Measurements from ENCODE around the gene FAM187B. TPM values are rescaled to one million over a fixed set of nuclear protein-coding genes. Genes with fewer than 3 reads are reported as not detected.
A peak's percentile ranks its signal among the peaks of the same experiment; 100 is the strongest.

FAM187B gene
- total RNA-seq, 1 experiment from 2014 or later, result not detected

- intact Hi-C loops (cut with micrococcal nuclease), result no loop called here
These were observed 50.9 kb downstream of the FAM187B start for GRCh38 chr19:35177377-35178274.

GRCh38 chr19:35176181-35176570, 52.4 kb downstream of the FAM187B start:
- Histone ChIP-seq H3K9ac (ENCODE audit: low read length) (no peak overlapping the region), H3K27ac (ENCODE audit: low read depth, low read length) (no peak overlapping the region), H3K9me2 (ENCODE audit: insufficient read depth) (no peaks in the 10 kb centered on the region), H3K27me3 (ENCODE audit: insufficient read depth, low read length) (no peaks in the 10 kb centered on the region), H3K4me1 (ENCODE audit: control insufficient read depth in 1 of 2, insufficient read depth in 2 of 2, low read length in 2 of 2) (peaks cover 5 to 24% of the 10 kb centered on the region in 2 experiments; a peak in 2 of 4 replicates), H3K4me3 (replicated peaks in 1 of 2; ENCODE audit: low read depth in 1 of 2, low read length in 2 of 2) (no peak overlapping the region), H4K20me1 (ENCODE audit: insufficient read depth) (no peaks in the 10 kb centered on the region), H3K79me2 (ENCODE audit: insufficient read depth, low read length) (no peaks in the 10 kb centered on the region), H3K9me3 (ENCODE audit: control insufficient read depth in 1 of 2, insufficient read depth in 1 of 2, low read depth in 1 of 2, low read length in 2 of 2) (no peaks in the 10 kb centered on the region), H3K36me3 (ENCODE audit: control insufficient read depth in 1 of 2, insufficient read depth in 2 of 2, low read length in 2 of 2) (no peaks in the 10 kb centered on the region), H3K4me2 (ENCODE audit: low read length) (peak overlapping the region; percentile 44), H2AFZ (ENCODE audit: low read depth, low read length, poor library complexity, severe bottlenecking) (peak overlapping the region; percentile 41)
- TF ChIP-seq EZH2 (IDR thresholded peaks at IDR 0.05) (no peak), POLR2AphosphoS5 (IDR thresholded peaks at IDR 0.05; ENCODE audit: low read depth, low read length) (no peak), SIN3A (IDR thresholded peaks at IDR 0.05; ENCODE audit: low read depth) (no peak), EGR1 (IDR thresholded peaks at IDR 0.05; ENCODE audit: low read depth) (no peak), CEBPB (IDR thresholded peaks at IDR 0.05; ENCODE audit: low read depth) (no peak), JUND (IDR thresholded peaks at IDR 0.05) (no peak), YY1 (IDR thresholded peaks at IDR 0.05; ENCODE audit: extremely low read depth, insufficient replicate concordance, low read depth, low read length) (no peak), ELF1 (IDR thresholded peaks at IDR 0.05; ENCODE audit: borderline replicate concordance, low read depth) (no peak), REST (IDR thresholded peaks at IDR 0.05; ENCODE audit: low read depth) (no peak), SRF (IDR thresholded peaks at IDR 0.05; ENCODE audit: low read depth) (no peak), CBX3 (IDR thresholded peaks at IDR 0.05; ENCODE audit: low read depth) (no peak), POLR2A (IDR thresholded peaks at IDR 0.05; ENCODE audit: borderline replicate concordance, extremely low read depth, insufficient read depth, insufficient read length) (no peak), ZBTB33 (IDR thresholded peaks at IDR 0.05; ENCODE audit: extremely low read depth, insufficient replicate concordance, low read length) (no peak)
- DNase-seq (ENCODE audit: low read depth, low spot score), result no peak
- ChIA-PET POLR2A (no interaction called here), CTCF (no interaction called here), RAD21 (ENCODE audit: low non-redundant PET in 1 of 2, low total read pairs in 2 of 2, uncharacterized antibody in 2 of 2, unreplicated experiment in 2 of 2) (no interaction called here)
- ATAC-seq, result peak; percentile 11; the same call in 1 of the 2 replicates
- intact Hi-C loops (cut with micrococcal nuclease), result no loop called here
- no TSS peak for BruUV-seq (replicated peaks)

More at GRCh38 chr19:35177377-35178274, 50.9 kb downstream of the FAM187B start:
- no peak for TF ChIP-seq ZNF274 (IDR thresholded peaks at IDR 0.05; ENCODE audit: low read depth, low read length)
- TF ChIP-seq POLR2AphosphoS5 (IDR thresholded peaks at IDR 0.05; ENCODE audit: low read depth, low read length), result no peak
- TF ChIP-seq SRF (IDR thresholded peaks at IDR 0.05; ENCODE audit: low read depth), result no peak
- no peak for TF ChIP-seq ELF1 (IDR thresholded peaks at IDR 0.05; ENCODE audit: borderline replicate concordance, low read depth)
- H3K4me1 ChIP-seq (ENCODE audit: control insufficient read depth in 1 of 2, insufficient read depth in 2 of 2, low read length in 2 of 2), result peaks cover 5 to 24% of the 10 kb centered on the region in 2 experiments; a peak in 2 of 4 replicates
- no TSS peak for BruUV-seq (replicated peaks)
- no peak overlapping the region for H3K27ac ChIP-seq (ENCODE audit: low read depth, low read length)
- ATAC-seq (no peak), DNase-seq (ENCODE audit: low read depth, low spot score) (no peak)
- CTCF ChIA-PET, result no interaction called here
- H3K9me2 ChIP-seq (ENCODE audit: insufficient read depth), result no peaks in the 10 kb centered on the region
- no peaks in the 10 kb centered on the region for H4K20me1 ChIP-seq (ENCODE audit: insufficient read depth)
- H3K9me3 ChIP-seq (ENCODE audit: control insufficient read depth in 1 of 2, insufficient read depth in 1 of 2, low read depth in 1 of 2, low read length in 2 of 2), result no peaks in the 10 kb centered on the region
- H3K4me3 ChIP-seq (replicated peaks in 1 of 2; ENCODE audit: low read depth in 1 of 2, low read length in 2 of 2), result no peak overlapping the region
- POLR2A ChIA-PET, result interaction anchor here (1.8 kb wide), 1 partner anchor 10 kb away, joined by 3 read pairs; no protein-coding TSS in a partner anchor
- RAD21 ChIA-PET (ENCODE audit: low non-redundant PET in 1 of 2, low total read pairs in 2 of 2, uncharacterized antibody in 2 of 2, unreplicated experiment in 2 of 2), result no interaction called here
- H3K9ac ChIP-seq (ENCODE audit: low read length), result no peak overlapping the region
- H3K27me3 ChIP-seq (ENCODE audit: insufficient read depth, low read length), result no peaks in the 10 kb centered on the region
- no peak overlapping the region for H2AFZ ChIP-seq (ENCODE audit: low read depth, low read length, poor library complexity, severe bottlenecking)
- no peak overlapping the region for H3K4me2 ChIP-seq (ENCODE audit: low read length)
- no peaks in the 10 kb centered on the region for H3K79me2 ChIP-seq (ENCODE audit: insufficient read depth, low read length)
- no peaks in the 10 kb centered on the region for H3K36me3 ChIP-seq (ENCODE audit: control insufficient read depth in 1 of 2, insufficient read depth in 2 of 2, low read length in 2 of 2)

Data from HCT116 (cell line).